Activated CD4-positive, alpha-beta T cell treated with anti-CD3 and anti-CD28 coated beads, Interleukin-2, Interleukin-6, amounts not matched to agents 100 ng/mL and 50 ng/mL, durations not matched to agents 16 hours and 8 hours (primary cell): ENCODE results near the gene KIF26A.
A peak's percentile ranks its signal among the peaks of the same experiment; 100 is the strongest.

ENCODE experiments used
- DNase-seq: peaks from one replicate; pipeline ENCODE4 v3.0.0-alpha.2; 2020

The KIF26A gene

GRCh38 chr14:104138098-104138717 lies at the start of gene KIF26A:
Gene KIF26A (plus strand): TSS chr14:104138587. CDS start chr14:104138723, 136 bp downstream.
- peak; percentile 23 for DNase-seq

- no peak for DNase-seq
These were observed 48.2 kb upstream of the KIF26A start for GRCh38 chr14:104090071-104090748.

- no peak for DNase-seq
These were observed 47.1 kb upstream of the KIF26A start for GRCh38 chr14:104091061-104091926.

- DNase-seq = no peak
These were observed 46.2 kb upstream of the KIF26A start for GRCh38 chr14:104091927-104092771.

- DNase-seq = no peak
These were observed 45.4 kb upstream of the KIF26A start for GRCh38 chr14:104092931-104093365.

- peak; percentile 14 for DNase-seq
These were observed 44.9 kb upstream of the KIF26A start for GRCh38 chr14:104093366-104094055.

- DNase-seq = no peak
These were observed 44.2 kb upstream of the KIF26A start for GRCh38 chr14:104094056-104094708.

GRCh38 chr14:104094709-104095425 lies 43.5 kb upstream of the KIF26A start:
- DNase-seq = peak; percentile 80

- DNase-seq = no peak
These were observed 42.7 kb upstream of the KIF26A start for GRCh38 chr14:104095426-104096310.

GRCh38 chr14:104096318-104096717 lies 42.1 kb upstream of the KIF26A start:
- DNase-seq = no peak

- DNase-seq = no peak
These were observed 41.4 kb upstream of the KIF26A start for GRCh38 chr14:104096751-104097700.

GRCh38 chr14:104098272-104099095 lies 39.9 kb upstream of the KIF26A start:
- no peak for DNase-seq

GRCh38 chr14:104099096-104100041 lies 39.0 kb upstream of the KIF26A start:
- DNase-seq = no peak

GRCh38 chr14:104100171-104101085 lies 38.0 kb upstream of the KIF26A start:
- no peak for DNase-seq

- DNase-seq = no peak
These were observed 37.2 kb upstream of the KIF26A start for GRCh38 chr14:104101086-104101621.
